GM19043 (cell line): ENCODE results near the gene ZFPM1.
"Not testable (repeated sequence)": the region's sequence is repeated elsewhere in the genome, so short reads cannot be mapped to it uniquely, and the experiment has no call there.

Experiments used
- ATAC-seq: cut with Tn5 transposase; IDR thresholded peaks from one replicate; pipeline ENCODE4 v1.9.1; 2021; ENCODE audit warnings: low read depth; ENCODE audit not compliant: unreplicated experiment

The ZFPM1 gene

DNA sequence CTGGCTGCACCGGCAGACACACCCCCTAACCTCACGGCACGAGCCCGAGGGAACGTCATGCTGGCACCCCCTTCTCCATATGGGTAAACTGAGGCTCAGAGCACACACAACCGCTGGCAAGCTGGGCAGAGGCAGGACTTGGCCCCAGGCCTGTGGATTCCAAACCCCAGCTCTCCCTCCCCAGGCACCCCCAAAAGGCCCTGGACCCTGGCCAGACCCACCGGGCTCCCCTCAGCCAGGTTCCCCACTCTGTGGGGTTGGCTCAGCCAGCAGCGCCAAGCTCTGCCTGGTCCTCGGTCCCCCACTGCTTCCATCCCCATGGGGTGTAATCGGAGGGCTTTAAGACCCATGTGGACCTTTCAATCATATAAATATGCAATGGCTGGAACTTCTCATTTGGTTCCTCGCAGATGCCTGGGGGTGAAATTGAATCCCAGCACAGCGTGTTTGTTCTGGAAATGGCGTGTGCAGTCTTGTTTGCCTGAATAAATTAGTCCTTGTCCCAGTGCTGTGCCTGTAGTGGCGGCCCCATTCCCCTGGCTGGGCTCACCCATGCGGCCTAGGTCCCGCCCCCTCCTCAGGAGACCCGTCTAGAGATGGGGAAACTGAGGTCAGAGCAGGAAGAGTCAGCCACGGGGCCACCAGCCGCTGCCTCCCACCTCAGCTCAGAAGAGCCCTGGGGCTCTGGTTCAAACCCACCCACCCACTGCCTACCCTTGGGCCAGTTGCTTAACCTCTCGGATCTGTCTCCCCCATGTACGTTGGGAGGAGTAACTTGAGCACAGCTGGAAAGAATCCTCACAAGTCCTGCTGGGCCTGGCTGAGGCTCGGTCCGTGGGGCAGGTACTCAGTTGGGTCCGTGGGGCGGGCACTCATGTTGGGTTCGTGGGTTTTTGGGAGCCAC lies 57.3 kb downstream of the ZFPM1 start:
- no peak for ATAC-seq

DNA sequence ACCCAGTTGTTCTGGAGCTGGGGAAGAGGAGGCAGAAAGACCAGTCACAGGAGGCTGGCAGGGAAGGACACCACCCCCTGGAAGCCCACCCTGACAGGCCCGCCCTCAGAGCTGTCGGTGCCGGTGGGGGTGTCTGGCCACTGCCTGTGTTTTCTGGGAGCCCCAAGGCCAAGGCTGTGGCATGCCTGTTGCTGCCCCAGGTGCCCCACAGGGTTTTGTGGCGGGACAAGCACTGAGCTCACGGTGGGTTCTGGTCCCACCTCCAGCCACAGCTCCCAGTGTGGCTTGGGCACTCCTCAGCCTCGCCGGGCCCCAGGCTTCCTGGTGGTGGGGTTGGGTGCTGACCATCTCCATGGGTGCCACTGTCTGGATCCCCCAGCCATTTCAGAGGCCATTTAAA lies 58.0 kb downstream of the ZFPM1 start:
- no peak for ATAC-seq

DNA sequence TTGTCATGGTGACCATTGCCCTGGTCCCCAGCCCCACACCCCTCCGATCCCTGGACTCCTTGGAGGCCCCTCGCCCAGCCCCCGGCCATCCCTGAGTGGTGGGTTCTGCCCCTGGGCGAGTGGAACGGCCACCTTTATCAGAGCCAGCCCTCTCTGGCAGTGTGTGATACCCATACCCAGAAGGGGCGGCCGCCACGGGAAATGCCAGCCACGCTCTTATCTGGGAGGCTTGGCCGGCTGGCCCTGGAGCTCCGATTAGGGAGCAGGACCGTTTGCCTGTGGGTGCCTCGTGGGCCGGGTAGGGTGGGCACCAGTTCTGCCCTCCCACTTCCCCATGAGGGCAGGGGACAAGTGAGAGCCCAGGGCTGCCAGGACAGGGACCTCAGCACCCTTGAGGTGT lies 58.8 kb downstream of the ZFPM1 start:
- no peak for ATAC-seq

DNA sequence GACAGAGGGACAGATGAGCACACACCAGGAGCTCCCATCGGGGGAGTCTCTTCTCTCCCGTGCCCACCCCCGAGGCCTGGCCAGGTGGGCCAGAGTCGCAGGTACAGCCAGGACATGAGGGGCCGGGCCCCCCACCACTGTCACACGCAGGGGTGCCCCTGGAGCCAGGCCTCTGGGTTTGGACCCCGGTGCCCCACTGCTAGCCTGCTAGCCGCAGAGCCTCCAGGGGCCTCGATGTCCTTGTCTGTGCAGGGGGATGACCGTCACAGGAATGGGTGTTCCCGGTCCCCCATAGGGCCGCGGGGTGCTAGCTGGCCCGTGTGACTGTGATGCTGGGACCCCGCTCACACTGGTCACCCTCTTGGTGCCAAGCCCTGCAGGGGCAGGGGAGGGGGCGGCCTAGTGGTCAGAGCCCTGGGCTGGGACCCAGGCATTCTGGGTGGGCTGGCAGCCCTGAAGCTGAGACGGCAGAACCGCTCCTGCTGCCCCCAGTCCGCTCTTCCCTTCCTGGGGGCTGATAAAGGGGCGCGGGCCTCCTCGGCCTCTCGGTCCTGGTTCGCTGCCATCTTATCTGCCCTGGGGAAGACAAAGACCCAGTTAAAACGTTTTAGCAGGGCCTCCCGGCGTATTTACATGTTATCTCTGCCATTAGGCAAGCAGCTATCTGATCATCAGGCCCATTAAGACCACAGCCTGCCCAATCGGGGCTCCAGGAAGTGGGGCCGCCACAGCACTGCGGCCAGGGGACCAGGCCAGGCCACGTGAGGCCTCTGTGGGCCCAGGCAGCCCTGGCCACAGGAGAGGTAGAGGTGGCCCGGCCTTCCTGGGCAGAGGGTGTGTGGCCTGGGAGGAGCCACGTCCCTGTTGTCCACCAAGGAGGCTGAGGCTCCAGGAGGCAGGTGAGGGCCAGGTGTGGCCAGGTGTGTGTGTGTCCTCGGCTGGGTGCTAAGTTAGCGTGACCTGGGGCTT lies 59.9 kb downstream of the ZFPM1 start:
- ATAC-seq, result no peak

DNA sequence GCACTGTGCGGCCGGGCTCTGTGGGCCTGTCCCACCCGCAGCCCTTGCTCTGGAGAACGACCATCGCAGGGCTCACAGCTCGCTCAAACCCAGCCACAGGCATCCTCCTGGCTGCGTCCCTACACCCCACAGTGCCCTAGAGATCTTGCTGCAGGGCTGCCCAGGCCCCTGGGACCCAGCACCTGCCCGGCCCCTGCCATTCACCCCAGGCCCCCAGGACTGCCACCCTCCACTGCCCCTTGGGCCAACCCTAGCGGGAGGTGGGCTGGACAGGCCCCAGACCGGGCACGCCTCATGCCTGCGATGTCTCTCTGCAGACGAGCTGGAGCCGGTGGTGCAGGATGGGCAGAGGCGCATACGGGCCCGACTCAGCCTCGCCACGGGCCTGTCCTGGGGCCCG lies 61.0 kb downstream of the ZFPM1 start:
- no peak for ATAC-seq

DNA sequence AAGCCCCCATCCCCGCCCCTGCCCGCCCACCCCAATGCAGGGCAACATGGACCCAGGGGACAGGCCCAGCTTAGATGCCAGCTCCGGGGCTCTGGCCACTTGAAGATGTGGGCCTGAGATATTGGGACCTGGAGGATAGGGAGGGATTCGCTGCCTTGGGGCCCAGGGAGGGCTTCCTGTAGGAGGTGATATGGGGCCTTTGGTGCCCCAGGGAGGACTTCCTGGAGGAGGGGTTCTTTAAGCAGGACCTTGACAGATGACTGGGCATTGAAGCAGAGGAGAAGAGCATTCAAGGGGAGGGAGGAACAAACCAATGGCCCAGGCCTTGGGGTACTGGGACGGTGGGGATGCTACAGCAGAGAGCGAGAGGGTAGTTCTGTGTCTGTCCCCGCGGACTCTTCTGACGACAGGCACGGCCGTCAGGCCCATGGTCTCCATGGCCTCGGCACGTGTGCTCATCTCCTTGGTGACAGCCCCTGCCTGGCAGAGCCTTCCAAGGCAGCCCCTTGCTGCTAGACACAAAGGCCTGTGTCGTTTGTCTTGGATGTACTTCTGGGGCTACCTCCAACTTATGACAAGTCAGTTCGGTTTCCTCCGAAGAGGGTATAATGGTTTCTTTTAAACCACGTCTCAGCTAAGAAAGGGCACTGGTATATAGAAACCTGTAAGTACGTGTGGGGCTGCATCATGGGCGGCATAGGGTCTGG lies 61.6 kb downstream of the ZFPM1 start:
- ATAC-seq, result no peak

DNA sequence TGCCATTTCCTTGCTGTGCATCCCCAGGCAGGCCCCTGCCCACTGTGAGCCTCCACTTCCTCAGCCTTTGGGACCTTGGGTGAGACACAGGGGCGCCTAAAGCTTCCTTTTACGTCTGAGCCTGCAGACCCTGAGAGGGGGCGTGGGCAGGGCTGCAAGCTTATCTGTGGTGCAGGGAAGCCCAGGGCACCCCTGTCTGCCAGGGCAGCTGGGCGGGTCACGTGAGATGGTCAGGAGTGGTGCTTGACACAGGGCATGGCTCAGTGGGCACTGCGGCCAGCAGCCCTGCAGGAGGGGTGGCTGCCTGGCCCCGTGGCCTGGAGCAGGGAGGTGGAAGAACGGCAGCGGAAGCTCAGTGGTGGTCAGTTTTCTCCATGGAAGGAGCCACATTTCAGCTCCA lies 62.3 kb downstream of the ZFPM1 start:
- no peak for ATAC-seq

DNA sequence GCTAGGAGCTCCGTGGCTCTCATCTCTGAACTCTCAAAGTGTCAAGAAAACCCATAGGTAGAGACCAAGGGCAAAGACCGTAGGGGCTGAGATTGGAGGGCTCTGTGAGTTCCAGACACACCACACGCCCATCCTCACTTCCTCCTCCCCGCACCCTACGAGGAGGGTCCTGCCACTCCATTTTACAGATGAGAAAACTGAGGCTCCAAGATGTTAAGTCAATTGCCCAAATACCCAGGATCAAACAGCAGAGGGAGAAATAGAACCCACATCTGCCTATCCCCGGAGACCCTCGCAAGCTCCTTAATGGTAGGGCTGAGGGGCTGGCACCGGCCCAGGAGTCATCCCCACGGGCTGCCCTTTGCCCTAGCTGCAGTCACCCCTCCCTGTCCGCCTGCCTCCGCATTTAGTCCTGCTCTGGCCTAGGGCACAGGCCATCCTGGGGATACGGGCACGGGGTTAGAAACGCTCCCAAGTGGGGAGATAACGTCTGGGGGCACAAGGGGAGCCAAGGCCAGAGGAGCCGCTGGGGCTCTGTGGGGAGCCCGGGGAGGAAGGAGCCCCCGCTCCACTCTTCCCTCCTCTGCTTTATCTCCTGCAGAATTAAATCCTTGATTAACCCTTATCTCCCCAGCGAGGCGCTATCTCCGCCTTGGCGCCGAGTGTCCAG lies 63.0 kb downstream of the ZFPM1 start:
- no peak for ATAC-seq

DNA sequence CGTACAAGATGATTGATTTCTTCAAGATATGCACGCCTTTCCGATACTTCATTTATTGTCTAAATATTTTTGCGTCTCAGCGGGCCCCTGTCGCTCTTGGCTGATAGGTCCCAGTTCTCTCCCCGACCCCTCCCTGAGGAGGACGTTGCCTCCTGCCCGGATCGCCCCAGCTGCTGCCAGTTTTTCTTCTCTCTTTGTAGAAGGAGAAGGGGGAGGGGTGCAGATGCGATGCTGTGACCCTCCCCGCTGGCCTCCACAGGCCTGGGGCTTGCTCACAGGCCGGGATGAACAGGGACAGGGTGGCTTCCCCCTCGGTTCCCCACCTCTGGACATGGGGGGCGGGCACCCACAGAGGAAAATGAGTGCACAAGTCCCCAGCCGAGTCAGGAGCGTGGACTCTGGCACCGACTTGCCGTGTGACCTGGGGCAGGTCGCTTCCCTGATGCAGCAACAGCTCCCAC lies 63.6 kb downstream of the ZFPM1 start:
- no peak for ATAC-seq

DNA sequence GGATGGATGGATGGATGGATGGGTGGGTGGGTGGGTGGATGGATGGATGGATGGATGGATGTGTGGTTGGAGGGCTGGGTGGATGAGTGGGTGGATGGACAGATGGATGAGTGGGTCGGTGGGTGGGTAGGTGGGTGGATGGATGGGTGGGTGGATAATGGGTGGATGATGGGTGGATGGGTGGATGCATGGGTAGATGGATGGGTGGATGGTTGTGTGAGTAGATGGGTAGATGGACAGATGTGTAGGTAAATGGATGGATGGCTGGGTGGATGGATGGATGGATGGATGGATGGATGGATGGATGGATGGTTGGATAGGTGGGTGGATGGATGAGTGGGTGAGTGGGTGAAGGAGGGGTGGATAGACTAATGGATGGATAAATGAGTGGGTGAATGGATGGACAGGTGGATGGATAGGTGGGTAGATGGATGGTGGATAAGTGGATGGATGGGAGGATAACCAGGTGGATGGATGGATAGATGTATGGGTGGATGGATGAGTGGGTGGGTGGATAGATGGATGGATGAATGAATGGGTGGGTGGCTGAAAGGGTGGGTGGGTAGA lies 64.2 kb downstream of the ZFPM1 start:
- ATAC-seq, result not testable (repeated sequence)

DNA sequence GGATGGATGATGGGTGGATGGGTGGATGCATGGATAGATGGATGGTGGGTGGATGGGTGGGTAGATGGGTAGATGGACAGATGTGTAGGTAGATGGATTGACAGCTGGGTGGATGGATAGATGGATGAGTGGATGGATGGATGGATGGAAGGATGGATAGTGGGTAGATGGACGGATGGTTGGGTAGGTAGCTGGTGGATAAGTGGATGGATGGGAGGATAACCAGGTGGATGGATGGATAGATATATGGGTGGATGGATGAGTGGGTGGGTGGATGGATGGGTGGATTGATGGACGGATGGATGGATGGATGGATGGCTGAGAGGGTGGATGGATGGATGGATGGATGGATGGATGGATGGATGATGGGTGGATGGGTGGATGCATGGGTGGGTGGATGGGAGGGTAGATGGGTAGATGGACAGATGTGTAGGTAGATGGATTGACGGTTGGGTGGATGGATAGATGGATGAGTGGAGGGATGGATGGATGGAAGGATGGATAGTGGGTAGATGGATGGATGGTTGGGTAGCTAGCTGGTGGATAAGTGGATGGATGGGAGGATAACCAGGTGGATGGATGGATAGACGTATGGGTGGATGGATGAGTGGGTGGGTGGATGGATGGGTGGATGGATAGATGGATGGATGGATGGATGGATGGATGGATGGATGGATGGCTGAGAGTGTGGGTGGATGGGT lies 65.5 kb downstream of the ZFPM1 start:
- not testable (repeated sequence) for ATAC-seq

DNA sequence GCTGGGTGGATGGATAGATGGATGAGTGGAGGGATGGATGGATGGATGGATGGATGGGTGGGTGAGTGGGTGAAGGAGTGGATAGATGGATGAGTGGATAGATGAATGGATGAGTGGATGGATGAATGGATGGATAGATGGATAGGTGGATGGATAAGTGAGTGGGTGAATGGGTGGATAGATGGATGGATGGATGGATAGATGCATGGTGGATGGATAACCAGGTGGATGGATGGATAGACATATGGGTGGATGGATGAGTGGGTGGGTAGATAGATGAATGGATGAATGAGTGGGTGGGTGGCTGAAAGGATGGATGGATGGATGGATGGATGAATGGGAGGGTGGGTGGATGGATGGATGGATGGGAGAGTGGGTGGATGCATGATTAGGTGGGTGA lies 66.2 kb downstream of the ZFPM1 start:
- no peak for ATAC-seq

DNA sequence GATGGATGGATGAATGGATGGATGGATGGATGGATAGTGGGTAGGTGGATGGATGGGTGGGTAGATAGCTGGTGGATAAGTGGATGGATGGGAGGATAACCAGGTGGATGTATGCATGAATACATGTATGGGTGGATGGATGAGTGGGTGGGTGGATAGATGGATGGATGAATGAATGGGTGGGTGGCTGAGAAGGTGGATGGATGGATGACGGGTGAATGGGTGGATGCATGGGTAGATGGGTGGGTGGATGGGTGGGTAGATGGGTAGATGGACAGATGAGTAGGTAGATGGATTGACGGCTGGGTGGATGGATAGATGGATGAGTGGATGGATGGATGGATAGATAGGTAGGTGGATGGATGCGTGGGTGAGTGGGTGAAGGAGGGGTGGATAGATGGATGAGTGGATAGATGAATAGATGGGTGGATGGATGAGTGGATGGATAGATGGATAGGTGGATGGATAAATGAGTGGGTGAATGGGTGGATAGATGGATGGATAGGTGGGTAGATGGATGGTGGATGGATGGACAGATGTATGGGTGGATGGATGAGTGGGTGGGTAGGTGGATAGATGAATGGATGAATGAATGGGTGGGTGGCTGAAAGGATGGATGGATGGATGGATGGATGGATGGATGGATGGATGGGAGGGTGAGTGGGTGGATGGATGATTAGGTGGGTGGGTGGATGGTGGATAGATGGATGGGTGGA lies 67.0 kb downstream of the ZFPM1 start:
- ATAC-seq, result no peak

DNA sequence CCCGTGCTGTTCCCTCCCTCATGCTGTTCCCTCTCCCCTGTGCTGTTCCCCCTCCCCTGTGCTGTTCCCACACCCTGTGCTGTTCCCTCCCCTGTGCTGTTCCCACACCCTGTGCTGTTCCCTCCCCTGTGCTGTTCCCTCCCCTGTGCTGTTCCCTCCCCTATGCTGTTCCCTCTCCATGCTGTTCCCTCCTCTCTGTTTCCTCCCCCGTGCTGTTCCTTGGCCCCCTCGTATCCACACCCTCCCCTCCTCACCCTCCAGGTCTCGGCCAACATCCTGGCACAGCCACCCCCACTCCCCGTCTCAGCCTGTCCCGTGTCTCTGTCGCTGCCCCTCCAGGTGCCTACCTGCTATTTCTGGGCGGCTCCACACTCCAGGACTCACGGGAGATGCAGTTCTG lies 68.6 kb downstream of the ZFPM1 start:
- no peak for ATAC-seq

DNA sequence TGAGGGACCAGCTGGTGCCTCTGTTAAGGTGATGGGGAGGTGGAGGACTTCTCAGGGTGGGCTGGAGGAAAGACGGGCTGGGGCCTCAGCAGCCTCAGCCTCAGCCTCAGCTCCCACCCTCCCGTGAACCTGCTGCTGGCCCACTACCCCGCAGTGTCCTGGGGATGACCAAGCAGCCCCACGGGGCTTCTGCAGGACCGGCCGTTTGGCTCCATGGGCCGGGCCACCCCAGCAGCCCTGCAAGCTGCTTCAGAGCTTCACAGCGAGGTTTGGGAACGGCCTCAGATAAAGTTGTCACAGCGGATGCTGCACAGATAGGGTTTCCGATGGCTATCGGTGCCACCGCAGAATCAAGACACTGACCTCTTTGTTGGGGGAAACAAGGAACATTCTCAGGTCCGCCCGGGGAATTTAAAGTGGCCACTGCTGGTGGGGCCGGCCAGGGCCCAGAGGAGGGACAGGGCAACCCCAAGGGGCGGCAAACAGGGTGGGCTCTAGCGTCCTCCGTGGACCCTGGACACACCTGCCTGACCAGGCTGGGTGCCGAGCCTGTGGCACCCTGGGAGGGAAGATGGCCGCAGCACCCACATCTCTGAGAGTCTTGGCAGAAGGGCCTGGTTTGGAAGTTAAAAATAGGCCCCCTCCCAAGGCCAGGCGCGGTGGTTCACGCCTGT lies 69.3 kb downstream of the ZFPM1 start:
- ATAC-seq, result no peak

DNA sequence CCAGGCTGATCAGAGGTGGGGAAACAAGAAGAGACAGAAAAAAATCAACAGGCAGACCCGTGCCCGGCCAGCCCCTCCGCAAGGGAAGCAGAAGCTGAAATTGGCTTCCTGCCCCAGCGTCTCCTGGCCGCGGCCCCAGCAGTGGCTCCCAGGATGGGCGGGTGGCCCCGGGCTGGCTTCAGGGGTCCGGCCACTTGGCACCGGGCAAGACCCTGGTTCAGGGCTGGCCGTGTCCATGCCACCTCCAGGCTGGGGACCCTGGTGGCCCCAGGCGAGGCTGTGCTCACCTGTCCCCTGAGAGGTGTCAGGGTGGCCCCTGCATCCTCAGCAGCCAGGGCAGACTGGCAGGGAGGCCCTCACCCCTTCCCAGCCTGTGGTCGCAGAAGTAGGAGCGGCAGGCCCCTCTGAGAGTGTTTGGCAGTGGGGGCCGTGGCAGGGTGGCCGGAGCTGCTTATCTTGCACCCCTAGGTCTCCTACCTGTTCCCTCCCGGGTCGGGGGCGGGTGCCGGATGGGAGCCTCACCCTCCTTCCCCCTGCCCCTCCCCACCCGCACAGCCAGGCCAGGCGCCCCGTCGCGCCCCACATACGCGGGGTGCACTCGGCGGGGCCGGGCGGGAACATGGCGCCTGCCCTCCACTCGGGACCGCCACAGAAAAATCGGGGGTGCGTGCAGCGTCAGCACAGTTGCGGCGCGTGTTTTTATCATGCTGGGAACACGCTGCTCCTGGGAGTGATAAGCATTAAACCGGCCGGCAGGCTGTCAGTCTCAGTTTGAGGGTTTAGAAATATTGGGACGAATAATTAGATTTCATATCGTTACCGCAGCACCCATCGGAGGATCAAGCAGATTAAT lies 70.5 kb downstream of the ZFPM1 start:
- ATAC-seq, result no peak

DNA sequence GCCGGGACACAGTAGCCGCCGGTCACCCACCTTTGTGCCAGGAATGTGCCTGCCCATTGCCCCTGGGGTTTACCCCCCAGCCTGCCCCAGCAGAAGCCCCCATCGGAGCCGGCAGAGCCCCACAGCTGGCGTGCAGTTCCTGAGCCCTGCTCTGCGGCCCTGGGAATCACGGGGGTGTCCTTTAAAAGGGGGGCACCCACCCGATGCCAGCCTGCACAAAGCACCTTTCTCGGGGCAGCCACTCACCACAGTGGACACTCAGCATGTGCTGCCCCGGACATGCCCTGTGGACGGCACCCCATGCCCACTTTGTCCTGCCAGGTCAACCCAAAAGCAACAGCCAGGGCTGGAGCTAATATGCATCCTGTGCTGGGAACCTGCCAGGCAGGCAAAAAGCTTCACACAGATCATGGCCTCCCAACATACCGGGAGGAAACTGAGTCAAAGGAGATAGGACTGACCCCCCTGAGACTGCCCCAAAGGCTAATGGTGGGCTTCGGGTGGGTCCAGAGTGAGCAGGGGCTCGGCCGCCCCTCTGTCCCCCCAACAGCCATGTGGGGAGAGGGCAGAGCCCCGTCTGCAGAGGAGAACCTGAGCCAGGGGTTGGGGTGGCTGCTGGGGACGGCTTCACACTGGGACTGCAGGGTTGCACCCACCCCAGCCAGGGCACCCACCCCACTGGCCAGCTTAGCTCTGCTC lies 71.3 kb downstream of the ZFPM1 start:
- no peak for ATAC-seq
